Measurements from ENCODE around the gene VTI1A.
"Not testable (repeated sequence)": the region's sequence is repeated elsewhere in the genome, so short reads cannot be mapped to it uniquely, and the experiment has no call there.

Gene VTI1A

GRCh38 chr10:112509558-112510291 lies 62.7 kb downstream of the VTI1A start:
- no peak for DNase-seq

- no peak for DNase-seq
These were observed 63.4 kb downstream of the VTI1A start for GRCh38 chr10:112510384-112510783.

- no peak for DNase-seq
These were observed 65.3 kb downstream of the VTI1A start for GRCh38 chr10:112512294-112512693.

- no peak for DNase-seq
These were observed 68.1 kb downstream of the VTI1A start for GRCh38 chr10:112515126-112515525.

GRCh38 chr10:112515852-112516251 lies 68.8 kb downstream of the VTI1A start:
- DNase-seq, result no peak

DNA sequence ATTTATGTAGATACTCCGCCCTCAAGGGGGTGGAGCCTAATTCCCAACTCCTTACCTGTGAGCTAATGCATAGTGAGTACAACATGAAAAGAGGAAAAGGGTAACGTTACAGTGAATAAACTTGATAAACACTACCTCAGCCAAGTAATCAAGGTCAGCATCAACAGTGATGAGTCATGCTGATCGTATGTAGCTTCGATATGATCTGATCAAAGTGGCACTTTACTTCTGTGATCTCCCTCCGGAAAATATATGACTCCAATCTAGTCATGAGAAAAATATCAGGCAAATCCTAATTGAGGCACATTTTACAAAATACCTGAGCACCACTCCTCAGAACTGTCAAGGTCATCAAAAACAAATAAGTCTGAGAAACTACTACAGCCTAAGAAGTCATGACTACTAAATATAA lies 70.4 kb downstream of the VTI1A start:
- DNase-seq, result no peak

DNA sequence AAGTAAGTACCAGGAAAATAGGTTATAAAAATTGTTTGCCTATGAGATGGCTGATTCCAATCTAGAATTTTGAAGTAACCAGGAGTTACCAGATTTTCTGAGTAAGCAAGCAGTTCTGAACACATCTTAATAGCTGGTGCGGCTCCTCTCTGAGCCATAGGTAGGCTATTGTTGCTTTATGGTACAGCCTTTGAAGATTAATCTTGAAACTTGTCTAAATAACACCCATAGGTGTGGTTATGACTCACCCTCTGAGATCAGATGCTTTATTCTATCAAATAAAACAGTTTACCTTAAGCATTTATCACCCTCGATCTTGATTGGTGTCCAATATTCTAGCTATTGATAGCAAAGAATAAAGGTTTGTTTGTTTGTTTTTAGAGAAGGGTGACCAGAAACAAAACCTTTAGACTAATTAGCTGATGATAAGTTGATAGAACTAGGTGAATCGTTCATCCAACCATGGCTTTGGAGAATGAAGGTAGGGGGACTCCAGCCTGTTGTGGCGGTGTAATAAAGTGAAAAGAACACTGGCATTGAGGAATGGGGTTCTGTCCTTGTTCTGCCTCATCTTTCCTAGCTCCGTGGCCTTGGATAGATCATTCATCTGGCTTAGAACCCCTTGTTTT lies 72.2 kb downstream of the VTI1A start:
- no peak for DNase-seq

- DNase-seq, result peak; percentile 62
These were observed 73.9 kb downstream of the VTI1A start for GRCh38 chr10:112520914-112521313.

DNA sequence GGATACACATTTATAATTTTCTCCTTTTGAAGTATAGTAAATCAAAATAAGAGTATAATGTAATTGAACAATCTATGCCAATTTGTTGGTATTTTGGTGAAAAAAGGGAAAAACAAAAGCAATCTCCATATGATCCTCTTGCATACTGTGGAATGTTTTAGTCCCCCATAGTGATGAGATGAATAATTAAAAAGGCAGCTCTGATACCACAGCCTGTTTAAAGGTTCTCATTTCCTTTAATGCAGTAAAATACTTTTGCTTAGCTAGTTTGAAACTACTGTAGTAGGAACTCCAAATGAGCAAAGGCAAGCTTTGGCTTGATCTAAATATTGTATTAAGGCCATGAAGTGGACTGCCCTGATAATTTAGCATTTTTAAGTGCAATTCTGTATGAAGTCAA lies 77.6 kb downstream of the VTI1A start:
- no peak for DNase-seq

DNA sequence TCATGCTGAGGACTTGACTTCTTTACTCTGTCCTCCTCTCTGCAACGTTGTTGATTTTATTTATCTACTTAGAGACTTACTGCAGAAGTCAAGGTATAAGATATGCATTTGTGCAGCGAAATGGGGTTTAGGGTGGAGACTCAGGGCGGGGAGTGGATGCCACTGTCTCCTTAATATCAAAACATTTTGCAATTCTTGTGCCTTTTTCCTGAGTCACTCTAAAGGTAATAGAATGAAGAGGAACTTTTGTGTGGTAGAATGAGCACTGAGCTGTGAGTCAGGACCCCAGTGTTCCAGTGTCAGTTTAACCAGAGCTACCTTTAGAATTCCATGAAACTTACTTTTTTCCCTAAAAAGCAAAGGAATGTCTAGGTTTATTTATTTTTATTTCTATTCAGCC lies 78.2 kb downstream of the VTI1A start:
- DNase-seq, result no peak

- DNase-seq, result no peak
These were observed 79.1 kb downstream of the VTI1A start for GRCh38 chr10:112526139-112526538.

DNA sequence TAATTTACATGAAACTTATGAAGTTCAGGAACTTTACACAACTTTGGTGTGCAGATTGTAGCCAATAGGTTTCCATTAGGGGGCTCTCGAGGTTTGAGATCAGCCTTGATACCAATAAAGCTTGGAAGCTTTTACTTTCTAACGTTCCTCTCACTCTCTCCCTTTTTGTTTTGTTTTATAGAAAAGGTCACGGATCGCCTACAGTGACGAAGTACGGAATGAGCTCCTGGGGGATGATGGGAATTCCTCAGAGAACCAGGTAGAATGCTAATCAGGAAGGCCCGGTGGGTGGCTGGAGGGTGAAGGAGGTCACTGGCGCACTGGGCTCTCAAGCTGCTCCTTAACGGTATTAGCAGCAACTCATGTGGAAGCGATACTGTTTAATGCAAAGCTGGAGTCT lies 79.9 kb downstream of the VTI1A start:
- peak; percentile 81 for DNase-seq

DNA sequence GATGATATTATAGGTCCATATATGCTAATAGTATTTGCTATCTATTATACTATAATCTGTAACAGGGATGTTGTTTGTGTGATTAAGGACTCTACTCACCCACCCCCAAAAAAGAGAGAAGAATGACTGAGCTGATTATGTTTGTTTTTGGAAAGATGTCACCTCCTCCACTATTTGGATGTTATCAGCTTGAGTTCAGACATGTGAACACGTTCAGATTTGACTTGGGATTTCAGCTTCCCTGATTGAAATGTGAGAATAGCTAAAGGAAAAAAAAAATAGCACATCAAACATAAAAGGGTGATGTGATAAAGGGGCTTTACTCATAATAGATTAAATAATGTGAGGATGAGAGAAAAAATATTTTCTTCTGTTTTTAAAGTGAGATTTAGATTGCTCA lies 81.2 kb downstream of the VTI1A start:
- DNase-seq, result no peak

GRCh38 chr10:112531421-112531820 lies 84.4 kb downstream of the VTI1A start:
- DNase-seq, result no peak

DNA sequence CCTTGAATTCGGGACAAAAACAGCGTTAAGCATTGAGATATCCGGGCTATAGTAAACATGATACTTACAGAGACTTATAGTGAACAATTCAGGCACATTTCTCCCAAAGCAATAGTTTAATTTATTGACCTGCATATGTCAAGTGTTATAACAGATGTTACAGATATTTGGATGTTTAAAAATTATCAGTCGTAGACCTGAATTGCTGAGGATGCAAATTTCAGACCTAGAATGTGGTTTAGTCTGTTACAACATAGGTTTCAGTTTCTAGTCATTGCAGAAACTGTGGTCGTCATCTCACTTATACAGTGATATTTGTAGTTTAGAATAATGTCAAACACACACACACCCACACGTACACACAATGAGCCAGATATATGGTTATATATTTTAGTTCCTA lies 85.2 kb downstream of the VTI1A start:
- no peak for DNase-seq

- no peak for DNase-seq
These were observed 85.9 kb downstream of the VTI1A start for GRCh38 chr10:112532956-112533355.

- no peak for DNase-seq
These were observed 86.9 kb downstream of the VTI1A start for GRCh38 chr10:112533916-112534315.

DNA sequence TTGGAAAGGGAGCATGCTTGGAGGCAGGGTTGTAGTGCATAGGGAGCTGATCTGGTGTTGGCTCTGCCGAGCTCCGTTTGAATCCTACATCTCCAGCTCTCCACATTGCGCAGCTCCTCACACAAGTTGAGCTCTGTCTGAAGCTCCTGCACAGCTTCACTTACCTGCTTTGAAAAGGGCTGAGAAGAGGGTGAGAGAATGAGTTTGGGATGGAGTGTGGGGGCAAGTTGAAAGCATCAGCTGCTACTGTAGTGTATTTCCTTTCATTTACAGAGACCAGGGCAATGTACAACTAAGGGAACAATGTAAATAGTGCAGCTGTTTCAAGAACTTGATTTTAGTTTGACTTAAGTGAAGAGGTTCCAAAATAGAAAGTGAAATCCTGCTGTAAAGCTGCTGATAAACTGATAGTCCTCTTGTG lies 88.5 kb downstream of the VTI1A start:
- peak; percentile 21 for DNase-seq

DNA sequence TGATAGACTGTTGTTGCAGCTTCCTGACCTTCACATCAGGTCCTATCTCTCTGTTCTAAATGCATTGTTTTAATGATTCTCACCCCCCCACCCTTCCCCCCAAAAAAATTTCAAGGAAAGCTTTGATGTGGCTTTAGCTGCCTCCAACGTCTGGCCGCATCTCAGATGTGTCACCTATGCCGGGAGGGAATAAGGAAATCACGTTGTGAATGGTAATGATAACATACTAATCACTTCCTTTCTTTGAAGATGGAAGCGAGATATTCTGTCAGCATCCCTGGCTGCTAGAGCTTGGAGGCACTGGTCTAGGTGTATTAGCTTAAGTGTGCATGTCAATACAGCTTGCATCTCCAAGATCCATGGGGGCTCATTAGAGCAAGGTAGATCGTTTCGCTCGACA lies 89.6 kb downstream of the VTI1A start:
- DNase-seq, result no peak

- DNase-seq, result no peak
These were observed 91.2 kb downstream of the VTI1A start for GRCh38 chr10:112538168-112538567.

- DNase-seq, result no peak
These were observed 92.3 kb downstream of the VTI1A start for GRCh38 chr10:112539340-112539739.

DNA sequence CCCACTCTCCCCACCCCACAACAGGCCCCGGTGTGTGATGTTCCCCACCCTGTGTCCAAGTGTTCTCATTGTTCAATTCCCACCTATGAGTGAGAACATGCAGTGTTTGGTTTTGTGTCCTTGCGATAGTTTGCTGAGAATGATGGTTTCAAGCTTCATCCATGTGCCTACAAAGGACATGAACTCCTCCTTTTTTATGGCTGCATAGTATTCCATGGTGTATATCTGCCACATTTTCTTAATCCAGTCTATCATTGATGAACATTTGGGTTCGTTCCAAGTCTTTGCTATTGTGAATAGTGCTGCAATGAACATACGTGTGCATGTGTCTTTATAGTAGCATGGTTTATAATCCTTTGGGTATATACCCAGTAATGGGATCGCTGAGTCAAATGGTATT lies 95.8 kb downstream of the VTI1A start:
- DNase-seq, result not testable (repeated sequence)

- no peak for DNase-seq
These were observed 99.5 kb downstream of the VTI1A start for GRCh38 chr10:112546474-112546873.

GRCh38 chr10:112548535-112549276 lies 101.7 kb downstream of the VTI1A start:
- no peak for DNase-seq

All from eye (tissue), 1 donor.